BE2C (cell line): ENCODE measurements around the gene COPG1.
A peak's percentile ranks its signal among the peaks of the same experiment; 100 is the strongest.
"Not testable (repeated sequence)": the region's sequence is repeated elsewhere in the genome, so short reads cannot be mapped to it uniquely, and the experiment has no call there.

Experiments
- DNase-seq: peaks from one replicate; pipeline ENCODE4 v3.0.0-alpha.2; 2020
- H3K27me3 ChIP-seq: fragments of 250-450 bp; sonication (Bioruptor Pico); 2 replicates; pipeline ENCODE4 v1.5.1; 2020; ENCODE audit warnings: mild to moderate bottlenecking
- H3K36me3 ChIP-seq: fragments of 250-450 bp; sonication (Bioruptor Pico); 2 replicates; pipeline ENCODE4 v1.5.1; 2020; ENCODE audit warnings: mild to moderate bottlenecking
- H3K4me1 ChIP-seq: fragments of 250-450 bp; sonication (Bioruptor Pico); 2 replicates; pipeline ENCODE4 v1.5.1; 2020
- H3K4me3 ChIP-seq: 2 replicates; pipeline ENCODE4 v1.5.1; 2011; ENCODE audit warnings: low read depth, low read length
- H3K9me3 ChIP-seq: fragments of 250-450 bp; sonication (Bioruptor Pico); 2 replicates; pipeline ENCODE4 v1.5.1; 2020
- CTCF ChIP-seq: IDR thresholded peaks from 2 replicates; pipeline ENCODE4 v1.5.1; 2012; ENCODE audit warnings: mild to moderate bottlenecking, low read depth, low read length

Gene COPG1

DNA sequence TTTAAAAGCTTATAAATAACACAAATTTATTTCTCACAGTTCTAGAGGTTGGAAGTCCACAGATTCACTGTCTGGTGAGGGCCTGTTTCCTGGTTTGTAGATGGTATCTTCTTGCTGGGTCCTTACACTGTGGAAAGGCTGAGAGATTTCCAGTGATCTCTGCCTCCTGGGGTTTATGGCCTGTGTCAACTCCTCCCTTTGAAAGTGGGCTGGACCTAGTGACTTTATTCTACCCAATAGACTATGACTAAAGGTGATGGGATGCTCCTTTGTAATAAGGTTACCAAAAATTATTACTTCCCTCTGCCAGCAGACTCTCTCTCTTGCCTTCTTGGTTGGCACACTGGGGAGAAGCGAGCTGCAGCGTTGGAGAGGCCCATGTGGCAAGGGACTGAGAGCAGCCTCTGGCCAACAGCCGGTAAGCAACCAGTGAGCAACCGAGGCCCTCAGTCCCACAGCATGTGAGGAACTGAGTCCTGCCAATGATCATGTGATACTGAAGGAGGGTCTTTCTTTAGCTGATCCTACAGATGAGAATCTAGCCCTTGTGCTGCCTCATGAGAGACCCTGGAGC lies 14.0 kb upstream of the COPG1 start:
- H3K4me1 ChIP-seq = no peaks in the 10 kb centered on the region
- H3K9me3 ChIP-seq = no peaks in the 10 kb centered on the region
- no peak overlapping the region for H3K4me3 ChIP-seq
- TF ChIP-seq CTCF = no peak
- no peaks in the 10 kb centered on the region for H3K36me3 ChIP-seq
- no peak for DNase-seq
- H3K27me3 ChIP-seq = no peaks in the 10 kb centered on the region

DNA sequence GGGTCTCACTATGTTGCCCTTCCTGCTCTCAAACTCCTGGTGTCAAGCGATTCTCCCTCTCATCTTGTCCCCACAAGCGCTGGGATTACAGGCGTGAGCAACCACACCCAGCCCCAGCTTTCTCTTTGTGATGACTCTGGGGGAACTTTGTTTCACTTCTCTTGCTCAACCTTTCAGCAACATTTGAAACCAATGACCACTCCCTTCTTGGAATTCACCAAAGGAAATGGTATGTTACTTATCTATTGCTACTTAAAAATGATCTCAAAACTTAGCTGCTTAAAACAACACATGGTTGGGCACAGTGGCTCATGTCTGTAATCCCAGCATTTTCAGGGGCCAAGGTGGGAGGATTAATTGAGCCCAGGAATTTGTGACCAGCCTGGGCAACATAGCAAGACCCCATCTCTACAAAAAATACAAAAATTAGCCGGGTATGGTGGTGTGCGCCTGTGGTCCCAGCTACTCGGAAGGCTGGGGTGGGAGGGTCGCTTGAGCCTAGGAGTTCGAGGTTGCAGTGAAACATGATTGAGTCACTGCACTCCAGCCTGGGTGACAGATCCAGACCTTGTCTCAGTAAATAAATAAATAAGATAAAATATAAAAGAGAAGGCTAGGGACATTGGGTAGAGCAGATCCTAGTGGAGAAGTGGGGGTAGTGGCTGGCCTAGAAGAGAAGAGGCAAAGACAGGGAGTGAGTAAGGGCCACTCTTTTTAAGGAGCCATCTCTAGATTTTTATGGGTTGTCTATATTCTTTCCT lies 10.3 kb upstream of the COPG1 start:
- Histone ChIP-seq H3K27me3 (no peaks in the 10 kb centered on the region), H3K36me3 (no peaks in the 10 kb centered on the region), H3K4me1 (no peaks in the 10 kb centered on the region), H3K9me3 (no peaks in the 10 kb centered on the region), H3K4me3 (no peak overlapping the region)
- TF ChIP-seq CTCF = no peak
- DNase-seq = no peak

- Histone ChIP-seq H3K27me3 (no peaks in the 10 kb centered on the region), H3K36me3 (no peaks in the 10 kb centered on the region), H3K9me3 (no peaks in the 10 kb centered on the region), H3K4me1 (no peaks in the 10 kb centered on the region), H3K4me3 (no peak overlapping the region)
- no peak for TF ChIP-seq CTCF
- DNase-seq = no peak
These were observed 9.4 kb upstream of the COPG1 start for GRCh38 chr3:129239991-129240390.

DNA sequence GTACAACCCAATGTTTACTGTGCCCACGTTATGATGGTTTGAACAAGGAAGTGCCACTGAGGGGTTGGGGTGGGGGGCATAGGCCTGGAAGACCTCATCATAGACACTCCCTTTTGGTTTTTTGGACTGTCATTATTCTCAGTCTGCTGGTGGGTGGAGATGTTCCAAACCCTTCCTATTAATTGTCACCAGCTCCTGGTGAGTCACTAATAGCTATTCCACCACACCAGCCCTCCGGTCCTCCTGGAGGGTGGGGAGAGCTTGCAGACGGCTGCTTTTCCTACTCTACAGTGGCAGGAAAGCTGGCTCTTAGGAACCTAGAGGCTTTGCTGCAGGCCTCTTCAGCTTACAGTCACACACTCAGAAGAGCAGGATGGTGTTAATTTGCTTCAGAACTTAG lies 9.0 kb upstream of the COPG1 start:
- Histone ChIP-seq H3K27me3 (no peaks in the 10 kb centered on the region), H3K4me1 (no peaks in the 10 kb centered on the region; the same call in 1 of the 2 replicates), H3K4me3 (no peak overlapping the region), H3K36me3 (no peaks in the 10 kb centered on the region), H3K9me3 (no peaks in the 10 kb centered on the region)
- DNase-seq = no peak
- TF ChIP-seq CTCF = no peak

GRCh38 chr3:129245141-129245540 lies 4.3 kb upstream of the COPG1 start:
- Histone ChIP-seq H3K9me3 (no peaks in the 10 kb centered on the region), H3K4me1 (no peaks in the 10 kb centered on the region; the same call in 1 of the 2 replicates), H3K4me3 (no peak overlapping the region), H3K27me3 (no peaks in the 10 kb centered on the region), H3K36me3 (no peaks in the 10 kb centered on the region)
- DNase-seq = no peak
- TF ChIP-seq CTCF = no peak

- not testable (repeated sequence) for H3K4me3 ChIP-seq
These were observed 3.6 kb upstream of the COPG1 start for GRCh38 chr3:129245641-129246306.

More at GRCh38 chr3:129245641-129246306, 3.6 kb upstream of the COPG1 start:
- peak; percentile 91 for DNase-seq
- H3K9me3 ChIP-seq, H3K4me1 ChIP-seq, H3K27me3 ChIP-seq, H3K36me3 ChIP-seq: not testable (repeated sequence)
- peak; percentile 97 for TF ChIP-seq CTCF
